Measurements from ENCODE around the gene HTN1. TPM values are rescaled to one million over a fixed set of nuclear protein-coding genes. Genes with fewer than 3 reads are reported as not detected.
"Not testable (repeated sequence)": the region's sequence is repeated elsewhere in the genome, so short reads cannot be mapped to it uniquely, and the experiment has no call there.

Gene HTN1
- 4.1 TPM for total RNA-seq (ENCODE audit: insufficient read depth, low replicate concordance)

GRCh38 chr4:70050138-70050537 lies at the start of gene HTN1:
HTN1 (plus strand) TSS chr4:70050438; CDS start chr4:70053077, 2,639 bp downstream.
- DNase-seq (ENCODE audit: low spot score), result not testable (repeated sequence)

GRCh38 chr4:70000711-70001110 lies 49.5 kb upstream of the HTN1 start:
- no peak for DNase-seq (ENCODE audit: low spot score)

- no peak for DNase-seq (ENCODE audit: low spot score)
Measured at GRCh38 chr4:70002507-70002906, 47.7 kb upstream of the HTN1 start.

- DNase-seq (ENCODE audit: low spot score), result no peak
Measured at GRCh38 chr4:70008771-70009170, 41.5 kb upstream of the HTN1 start.

GRCh38 chr4:70019006-70019405 lies 31.2 kb upstream of the HTN1 start:
- DNase-seq (ENCODE audit: low spot score), result not testable (repeated sequence)

- DNase-seq (ENCODE audit: low spot score), result no peak
Measured at GRCh38 chr4:70023218-70023617, 27.0 kb upstream of the HTN1 start.

GRCh38 chr4:70027011-70027410 lies 23.2 kb upstream of the HTN1 start:
- DNase-seq (ENCODE audit: low spot score), result no peak

- not testable (repeated sequence) for DNase-seq (ENCODE audit: low spot score)
Measured at GRCh38 chr4:70028159-70028558, 22.1 kb upstream of the HTN1 start, which contains the start of gene HTN3. HTN3 (plus strand) TSS chr4:70028459; CDS start chr4:70030741, 2,282 bp downstream.

GRCh38 chr4:70037559-70037958 lies 12.7 kb upstream of the HTN1 start:
- DNase-seq (ENCODE audit: low spot score), result not testable (repeated sequence)

- not testable (repeated sequence) for DNase-seq (ENCODE audit: low spot score)
Measured at GRCh38 chr4:70039928-70040327, 10.3 kb upstream of the HTN1 start.

GRCh38 chr4:70041652-70042286 lies 8.5 kb upstream of the HTN1 start:
- peak; percentile 14 for DNase-seq (ENCODE audit: low spot score)

GRCh38 chr4:70056534-70056933 lies 6.3 kb downstream of the HTN1 start:
- not testable (repeated sequence) for DNase-seq (ENCODE audit: low spot score)

- no peak for DNase-seq (ENCODE audit: low spot score)
Measured at GRCh38 chr4:70057651-70058050, 7.4 kb downstream of the HTN1 start.

- DNase-seq (ENCODE audit: low spot score), result no peak
Measured at GRCh38 chr4:70059149-70059548, 8.9 kb downstream of the HTN1 start.

GRCh38 chr4:70062000-70062399 lies 11.8 kb downstream of the HTN1 start:
- DNase-seq (ENCODE audit: low spot score), result no peak

- no peak for DNase-seq (ENCODE audit: low spot score)
Measured at GRCh38 chr4:70080205-70080604, 30.0 kb downstream of the HTN1 start.

GRCh38 chr4:70099206-70099605 lies 49.0 kb downstream of the HTN1 start:
- no peak for DNase-seq (ENCODE audit: low spot score)

Other genes starting within 250 kb of the HTN1 start
- 102 TPM for gene SULT1E1, start 190.3 kb upstream of the HTN1 start, total RNA-seq (ENCODE audit: insufficient read depth, low replicate concordance)
- gene CSN1S1, start 119.4 kb upstream of the HTN1 start, total RNA-seq (ENCODE audit: insufficient read depth, low replicate concordance), result not detected
- not detected for gene CSN2, start 84.7 kb upstream of the HTN1 start, total RNA-seq (ENCODE audit: insufficient read depth, low replicate concordance)
- 5.8 TPM for gene STATH, start 54.5 kb upstream of the HTN1 start, total RNA-seq (ENCODE audit: insufficient read depth, low replicate concordance)
- 4.8 TPM for gene HTN3, start 22.0 kb upstream of the HTN1 start, total RNA-seq (ENCODE audit: insufficient read depth, low replicate concordance)
- gene PRR27, start 103.8 kb downstream of the HTN1 start, total RNA-seq (ENCODE audit: insufficient read depth, low replicate concordance), result 7.7 TPM
- gene ODAM, start 145.3 kb downstream of the HTN1 start, total RNA-seq (ENCODE audit: insufficient read depth, low replicate concordance), result not detected
- 5.3 TPM for gene FDCSP, start 175.7 kb downstream of the HTN1 start, total RNA-seq (ENCODE audit: insufficient read depth, low replicate concordance)
- not detected for gene CSN3, start 192.2 kb downstream of the HTN1 start, total RNA-seq (ENCODE audit: insufficient read depth, low replicate concordance)

Data from umbilical cord (tissue), 2 donors.